AG09319 (cell line): Measurements from ENCODE around the gene ADRB2.

Experiments
- DNase-seq: peaks from one replicate; pipeline ENCODE4 v3.0.0-alpha.2; 2010; ENCODE audit warnings: low read depth; ENCODE audit errors: extremely low read depth
- CTCF ChIP-seq: IDR thresholded peaks from 2 replicates; pipeline ENCODE4 v1.5.1; 2011; ENCODE audit warnings: low read depth, mild to moderate bottlenecking, inconsistent platforms, low read length, moderate library complexity

The ADRB2 gene

GRCh38 chr5:148837383-148837782 lies 11.0 kb downstream of the ADRB2 start:
- DNase-seq = no peak
- no peak for TF ChIP-seq CTCF

GRCh38 chr5:148838357-148838756 lies 11.9 kb downstream of the ADRB2 start:
- DNase-seq = no peak
- TF ChIP-seq CTCF = no peak

- no peak for TF ChIP-seq CTCF
- DNase-seq = no peak
These were observed 13.5 kb downstream of the ADRB2 start for GRCh38 chr5:148839960-148840359.

- no peak for TF ChIP-seq CTCF
- no peak for DNase-seq
These were observed 14.1 kb downstream of the ADRB2 start for GRCh38 chr5:148840531-148840930.

GRCh38 chr5:148841519-148841918 lies 15.1 kb downstream of the ADRB2 start:
- no peak for DNase-seq
- no peak for TF ChIP-seq CTCF

GRCh38 chr5:148842161-148842560 lies 15.8 kb downstream of the ADRB2 start:
- no peak for TF ChIP-seq CTCF
- no peak for DNase-seq

- DNase-seq = no peak
- no peak for TF ChIP-seq CTCF
These were observed 17.3 kb downstream of the ADRB2 start for GRCh38 chr5:148843510-148844318.
